ENCODE measurements around the gene ABCB11. TPM values are rescaled to one million over a fixed set of nuclear protein-coding genes. Genes with fewer than 3 reads are reported as not detected.
A peak's percentile ranks its signal among the peaks of the same experiment; 100 is the strongest.

The ABCB11 gene
- total RNA-seq, 3 donors from 2014 or later (not counting 1 experiment from before 2014, with no cell fraction given) = 0.07 to 0.48 (median 0.07) TPM

GRCh38 chr2:169071455-169071854 lies 40.3 kb upstream of the ABCB11 start:
- no peak for ATAC-seq

GRCh38 chr2:169069833-169070232 lies 38.7 kb upstream of the ABCB11 start:
- intact Hi-C loops (cut with micrococcal nuclease) = no loop called here
- H3K27me3 ChIP-seq (ENCODE audit: control insufficient read depth, insufficient read depth, low read length) = no peaks in the 10 kb centered on the region
- H3K27ac ChIP-seq (ENCODE audit: low read length) = no peak overlapping the region
- H3K4me1 Mint-ChIP-seq = peaks cover 5 to 6% of the 10 kb centered on the region in 2 donors
- H3K9me3 ChIP-seq (ENCODE audit: control insufficient read depth, insufficient read depth, low read length) = no peaks in the 10 kb centered on the region
- no peaks in the 10 kb centered on the region for H3K4me1 ChIP-seq (ENCODE audit: control insufficient read depth, insufficient read depth, low read length)
- H3K36me3 Mint-ChIP-seq = no peaks in the 10 kb centered on the region
- ATAC-seq (no peak), DNase-seq (no peak)
- H3K4me3 ChIP-seq (ENCODE audit: low read length) = no peak overlapping the region
- TF ChIP-seq CTCF (IDR thresholded peaks at IDR 0.05) = no peak
- H3K27me3 Mint-ChIP-seq (ENCODE audit: low read depth in 2 of 2) = peaks cover 0 to 7% of the 10 kb centered on the region in 2 donors
- no peak overlapping the region for H3K4me3 Mint-ChIP-seq
- no peaks in the 10 kb centered on the region for H3K9me3 Mint-ChIP-seq
- H3K27ac Mint-ChIP-seq = no peak overlapping the region
- 95% methylated on average over 1 of the region's 2 CpGs for WGBS (ENCODE audit: insufficient coverage)
- H3K36me3 ChIP-seq (ENCODE audit: control insufficient read depth, insufficient read depth, low read length) = no peaks in the 10 kb centered on the region

More at GRCh38 chr2:169071455-169071854, 40.3 kb upstream of the ABCB11 start:
- H3K27ac ChIP-seq (ENCODE audit: low read length) = no peak overlapping the region
- no peak for TF ChIP-seq CTCF (IDR thresholded peaks at IDR 0.05)
- no peak for DNase-seq
- 62% methylated on average over 3 of the region's 5 CpGs for WGBS (ENCODE audit: insufficient coverage)
- Mint-ChIP-seq H3K27me3 (ENCODE audit: low read depth in 2 of 2) (peaks cover 0 to 7% of the 10 kb centered on the region in 2 donors), H3K4me1 (peaks cover 5 to 6% of the 10 kb centered on the region in 2 donors), H3K4me3 (no peak overlapping the region), H3K36me3 (no peaks in the 10 kb centered on the region), H3K27ac (no peak overlapping the region), H3K9me3 (no peaks in the 10 kb centered on the region)
- H3K9me3 ChIP-seq (ENCODE audit: control insufficient read depth, insufficient read depth, low read length) = no peaks in the 10 kb centered on the region
- H3K36me3 ChIP-seq (ENCODE audit: control insufficient read depth, insufficient read depth, low read length) = no peaks in the 10 kb centered on the region
- intact Hi-C loops (cut with micrococcal nuclease) = no loop called here
- no peaks in the 10 kb centered on the region for H3K27me3 ChIP-seq (ENCODE audit: control insufficient read depth, insufficient read depth, low read length)
- H3K4me1 ChIP-seq (ENCODE audit: control insufficient read depth, insufficient read depth, low read length) = no peaks in the 10 kb centered on the region
- H3K4me3 ChIP-seq (ENCODE audit: low read length) = no peak overlapping the region

- no peaks in the 10 kb centered on the region for H3K4me1 ChIP-seq (ENCODE audit: control insufficient read depth, insufficient read depth, low read length)
- no peak within 1 kb of the TSS for H3K4me3 Mint-ChIP-seq
- intact Hi-C loops (cut with micrococcal nuclease) = no loop called here
Observed at GRCh38 chr2:169069341-169069740, 38.2 kb upstream of the ABCB11 start, which contains the start of gene DHRS9. Gene DHRS9, plus strand, starts transcription at chr2:169069563. Its CDS starts 12,019 bp downstream, at chr2:169081582.

More at GRCh38 chr2:169069341-169069740, 38.2 kb upstream of the ABCB11 start, which contains the start of gene DHRS9:
- Histone ChIP-seq H3K27ac (ENCODE audit: low read length) (no peak within 1 kb of the TSS), H3K36me3 (ENCODE audit: control insufficient read depth, insufficient read depth, low read length) (no peaks in the 10 kb centered on the region), H3K4me3 (ENCODE audit: low read length) (no peak within 1 kb of the TSS), H3K27me3 (ENCODE audit: control insufficient read depth, insufficient read depth, low read length) (no peaks in the 10 kb centered on the region), H3K9me3 (ENCODE audit: control insufficient read depth, insufficient read depth, low read length) (no peaks in the 10 kb centered on the region)
- Mint-ChIP-seq H3K27ac (no peak within 1 kb of the TSS), H3K9me3 (no peaks in the 10 kb centered on the region), H3K36me3 (no peaks in the 10 kb centered on the region), H3K4me1 (peaks cover 5 to 6% of the 10 kb centered on the region in 2 donors), H3K27me3 (ENCODE audit: low read depth in 2 of 2) (peaks cover 0 to 7% of the 10 kb centered on the region in 2 donors)
- TF ChIP-seq CTCF (IDR thresholded peaks at IDR 0.05) = no peak
- peak in 1 of 3 donors; percentile 52 for ATAC-seq
- 73% methylated on average over 5 of the region's 5 CpGs for WGBS (ENCODE audit: insufficient coverage)
- peak in 1 of 2 donors; percentile 6 for DNase-seq
